PC-9 (cell line): Measurements from ENCODE around the gene TMEM123. TPM values are rescaled to one million over a fixed set of nuclear protein-coding genes. Genes with fewer than 3 reads are reported as not detected.

Experiments used
- BruUV-seq: library from RNA; stranded (reverse); fragments of 400-500 nt; replicated peaks from 2 replicates; lab custom pipeline; 2021; lab: Mats Ljungman, UMichigan
- CTCF ChIA-PET: fragments of 300-600 bp; sonication (Branson Sonifier 250); formaldehyde crosslinking; loops from one replicate; lab custom pipeline; 2022; ENCODE audit warnings: antibody characterized with exemption; lab: Charles Lee
- POLR2A ChIA-PET: fragments of 300-600 bp; sonication (Branson Sonifier 250); formaldehyde crosslinking; loops from one replicate; lab custom pipeline; 2022; ENCODE audit warnings: antibody characterized with exemption; ENCODE audit not compliant: unreplicated experiment; lab: Charles Lee
- DNase-seq, 2 experiments: peaks; one replicate each; pipeline versions ENCODE4 v3.0.0 to v3.0.0-alpha.2; 2015 to 2022; ENCODE audit warnings: mixed read lengths in 1 of 2
- H2AFZ ChIP-seq: fragments of 200-600 bp; sonication (generic); 2 replicates; pipeline ENCODE4 v1.8.1; 2017; ENCODE audit warnings: antibody characterized with exemption
- H3F3A ChIP-seq: fragments of 200-600 bp; sonication (generic); 2 replicates; pipeline ENCODE4 v1.8.1; 2017; ENCODE audit warnings: antibody characterized with exemption, mild to moderate bottlenecking, low read depth; ENCODE audit not compliant: insufficient read depth
- H3K27ac ChIP-seq: fragments of 200-600 bp; sonication (generic); 2 replicates; pipeline ENCODE4 v1.6.1; 2016; ENCODE audit warnings: mixed run types
- H3K27me3 ChIP-seq: fragments of 200-600 bp; sonication (generic); 2 replicates; pipeline ENCODE4 v1.6.1; 2016; ENCODE audit warnings: low read depth, mixed run types; ENCODE audit not compliant: insufficient read depth
- H3K36me3 ChIP-seq: fragments of 200-600 bp; sonication (generic); 2 replicates; pipeline ENCODE4 v1.6.1; 2016; ENCODE audit warnings: low read depth, mixed run types
- H3K4me1 ChIP-seq: fragments of 200-600 bp; sonication (generic); replicated peaks from 2 replicates; pipeline ENCODE4 v1.6.1; 2016; ENCODE audit warnings: mixed run types; ENCODE audit not compliant: insufficient read depth
- H3K4me2 ChIP-seq: fragments of 200-600 bp; sonication (generic); 2 replicates; pipeline ENCODE4 v1.6.1; 2017; ENCODE audit warnings: mixed run types
- H3K4me3 ChIP-seq: fragments of 200-600 bp; sonication (generic); 2 replicates; pipeline ENCODE4 v1.6.1; 2016; ENCODE audit warnings: mixed run types
- H3K79me2 ChIP-seq: fragments of 200-600 bp; sonication (generic); 2 replicates; pipeline ENCODE4 v1.6.1; 2017; ENCODE audit warnings: low read depth, mixed run types
- H3K9me2 ChIP-seq: fragments of 200-600 bp; sonication (generic); 2 replicates; pipeline ENCODE4 v1.8.1; 2017; ENCODE audit warnings: mild to moderate bottlenecking; ENCODE audit not compliant: insufficient read depth
- H3K9me3 ChIP-seq: fragments of 200-600 bp; sonication (generic); 2 replicates; pipeline ENCODE4 v1.8.1; 2016; ENCODE audit warnings: low read depth; ENCODE audit not compliant: insufficient read depth
- H4K20me1 ChIP-seq: fragments of 200-600 bp; sonication (generic); 2 replicates; pipeline ENCODE4 v1.8.1; 2017; ENCODE audit not compliant: insufficient read depth
- CTCF ChIP-seq: fragments of 200-600 bp; sonication (generic); conservative IDR thresholded peaks from 2 replicates; pipeline ENCODE4 v1.6.1; 2017; ENCODE audit warnings: mixed run types, antibody characterized with exemption, mild to moderate bottlenecking, moderate library complexity
- EZH2 ChIP-seq: fragments of 200-600 bp; sonication (generic); IDR thresholded peaks from 2 replicates; pipeline ENCODE4 v1.8.0; 2017; ENCODE audit warnings: antibody characterized with exemption, low read depth
- intact Hi-C: fragments of 100-400 bp; cut with micrococcal nuclease; formaldehyde crosslinking; loops from one replicate; pipeline ENCODE4 v1.10.0; 2022; ENCODE audit not compliant: unreplicated experiment
- total RNA-seq: library from RNA; stranded (reverse); gene quantifications from 2 replicates; pipeline ENCODE4 v1.2.3, GENCODE V29; 2021

TMEM123 gene
- total RNA-seq, 1 experiment from 2014 or later, result 201 TPM

GRCh38 chr11:102385085-102386007, 67.2 kb downstream of the TMEM123 start:
- Histone ChIP-seq H3K36me3 (0 out of 2 replicates have a peak, but pooled peaks cover 6% of the 10 kb centered on the region), H3K27me3 (no peaks in the 10 kb centered on the region), H2AFZ (no peak overlapping the region), H4K20me1 (no peaks in the 10 kb centered on the region), H3K4me2 (no peak overlapping the region), H3K79me2 (no peaks in the 10 kb centered on the region), H3K4me1 (no peaks in the 10 kb centered on the region), H3K27ac (no peak overlapping the region), H3K9me3 (no peaks in the 10 kb centered on the region), H3F3A (no peaks in the 10 kb centered on the region), H3K4me3 (no peak overlapping the region), H3K9me2 (no peaks in the 10 kb centered on the region)
- no peak for DNase-seq
- intact Hi-C loops, result no loop called here
- BruUV-seq, result no TSS peak
- ChIA-PET CTCF (interaction anchor here (0.5 kb wide), 1 partner anchor 20 kb away, joined by 3 read pairs; no protein-coding TSS in a partner anchor), POLR2A (no interaction called here)
- no peak for TF ChIP-seq CTCF
- TF ChIP-seq EZH2, result no peak

GRCh38 chr11:102384419-102385079, 68.0 kb downstream of the TMEM123 start:
- DNase-seq, result no peak
- intact Hi-C loops, result no loop called here
- H2AFZ ChIP-seq, result no peak overlapping the region
- H3K79me2 ChIP-seq, result no peaks in the 10 kb centered on the region
- H3F3A ChIP-seq, result no peaks in the 10 kb centered on the region
- TF ChIP-seq CTCF (no peak), EZH2 (no peak)
- POLR2A ChIA-PET, result no interaction called here
- H3K36me3 ChIP-seq, result 0 out of 2 replicates have a peak, but pooled peaks cover 6% of the 10 kb centered on the region
- no TSS peak for BruUV-seq
- H4K20me1 ChIP-seq, result no peaks in the 10 kb centered on the region
- no peaks in the 10 kb centered on the region for H3K4me1 ChIP-seq
- no peaks in the 10 kb centered on the region for H3K9me2 ChIP-seq
- no peaks in the 10 kb centered on the region for H3K9me3 ChIP-seq
- no peak overlapping the region for H3K4me3 ChIP-seq
- no peaks in the 10 kb centered on the region for H3K27me3 ChIP-seq
- CTCF ChIA-PET, result no interaction called here
- H3K4me2 ChIP-seq, result no peak overlapping the region
- no peak overlapping the region for H3K27ac ChIP-seq

- Histone ChIP-seq H3K27ac (no peak overlapping the region), H3K4me2 (no peak overlapping the region), H2AFZ (no peak overlapping the region), H3F3A (no peaks in the 10 kb centered on the region), H3K79me2 (no peaks in the 10 kb centered on the region), H4K20me1 (no peaks in the 10 kb centered on the region), H3K36me3 (0 out of 2 replicates have a peak, but pooled peaks cover 9% of the 10 kb centered on the region), H3K9me3 (no peaks in the 10 kb centered on the region), H3K4me3 (no peak overlapping the region), H3K27me3 (no peaks in the 10 kb centered on the region), H3K9me2 (no peaks in the 10 kb centered on the region), H3K4me1 (no peaks in the 10 kb centered on the region)
- intact Hi-C loops, result no loop called here
- no peak for TF ChIP-seq CTCF
- no peak for TF ChIP-seq EZH2
- DNase-seq, result no peak
- POLR2A ChIA-PET, result no interaction called here
- no TSS peak for BruUV-seq
- CTCF ChIA-PET, result no interaction called here
These were observed 68.7 kb downstream of the TMEM123 start for GRCh38 chr11:102383839-102384238.
